AG10803 (cell line): Measurements from ENCODE around the gene PCOLCE2.

Source experiments
- DNase-seq: peaks from one replicate; pipeline ENCODE4 v3.0.0; 2010; ENCODE audit warnings: low read depth
- H3K4me3 ChIP-seq: 2 replicates; pipeline ENCODE4 v1.5.1; 2011; ENCODE audit warnings: mild to moderate bottlenecking, low read length, control low read depth
- CTCF ChIP-seq: conservative IDR thresholded peaks from 2 replicates; pipeline ENCODE4 v1.5.1; 2011; ENCODE audit warnings: mild to moderate bottlenecking, low read length, control low read depth, inconsistent platforms

Gene PCOLCE2

DNA sequence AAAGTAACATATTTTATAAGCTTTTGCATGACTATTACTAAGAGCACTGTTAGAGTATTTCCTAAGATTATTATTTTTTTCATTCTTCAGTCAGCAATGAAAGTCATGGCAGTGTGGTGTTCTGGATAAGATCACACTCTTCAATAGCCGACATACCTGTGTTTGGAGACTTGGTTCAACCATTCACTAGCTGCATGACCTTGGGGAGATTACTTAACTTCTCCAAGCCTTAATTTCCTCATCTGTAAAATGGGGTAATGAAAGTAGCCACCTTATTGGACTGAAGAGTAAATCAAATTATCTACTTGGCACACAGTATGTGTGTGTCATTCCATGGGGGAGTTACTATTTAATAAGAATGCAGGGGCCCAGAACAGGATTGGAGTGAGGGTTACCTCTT lies 24.5 kb upstream of the PCOLCE2 start:
- no peak for TF ChIP-seq CTCF
- no peak for DNase-seq
- H3K4me3 ChIP-seq: no peak overlapping the region

GRCh38 chr3:142912402-142913172 lies 23.7 kb upstream of the PCOLCE2 start:
- H3K4me3 ChIP-seq: no peak overlapping the region
- no peak for DNase-seq
- TF ChIP-seq CTCF: no peak

DNA sequence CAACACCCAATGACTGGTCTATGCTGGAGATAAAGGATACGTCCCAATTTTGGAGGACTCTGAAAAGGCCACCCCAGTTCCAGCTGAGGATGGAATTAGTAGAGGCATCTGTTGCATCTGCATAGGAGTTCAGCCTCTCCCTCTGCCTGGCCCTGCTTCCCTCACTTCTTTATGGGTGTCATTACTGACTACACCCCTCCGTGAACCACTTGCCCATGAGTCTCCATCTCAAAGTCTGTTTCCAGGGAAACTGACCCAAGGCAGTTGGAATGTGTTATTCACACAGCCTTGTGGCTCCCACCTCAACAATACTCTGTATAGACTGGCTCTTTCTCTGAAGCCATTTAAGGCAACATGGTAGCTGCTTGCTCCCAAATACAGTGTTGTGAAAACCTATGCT lies 21.4 kb upstream of the PCOLCE2 start:
- TF ChIP-seq CTCF: no peak
- DNase-seq: no peak
- H3K4me3 ChIP-seq: no peak overlapping the region

DNA sequence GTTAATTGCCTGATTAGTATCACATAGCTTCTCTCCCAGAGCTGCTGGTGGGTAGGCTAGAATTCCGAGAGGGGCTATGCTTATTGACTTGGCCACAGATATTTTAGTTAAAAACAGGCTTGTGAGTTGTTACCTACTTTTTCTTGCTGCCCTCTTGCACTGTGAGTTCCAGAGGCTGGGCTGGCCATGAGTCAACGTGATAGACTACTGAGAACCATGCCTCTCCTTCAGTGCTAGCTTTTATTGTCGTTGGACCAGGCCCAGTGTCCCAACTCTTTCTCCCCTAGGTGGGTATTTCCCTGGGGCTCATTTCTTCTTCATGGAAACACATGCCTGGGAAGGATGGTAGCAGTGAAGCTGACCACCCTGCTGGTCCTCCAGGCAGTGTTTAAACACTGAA lies 20.4 kb upstream of the PCOLCE2 start:
- H3K4me3 ChIP-seq: no peak overlapping the region
- TF ChIP-seq CTCF: no peak
- no peak for DNase-seq

GRCh38 chr3:142907996-142908395 lies 19.1 kb upstream of the PCOLCE2 start:
- TF ChIP-seq CTCF: no peak
- DNase-seq: no peak
- no peak overlapping the region for H3K4me3 ChIP-seq

DNA sequence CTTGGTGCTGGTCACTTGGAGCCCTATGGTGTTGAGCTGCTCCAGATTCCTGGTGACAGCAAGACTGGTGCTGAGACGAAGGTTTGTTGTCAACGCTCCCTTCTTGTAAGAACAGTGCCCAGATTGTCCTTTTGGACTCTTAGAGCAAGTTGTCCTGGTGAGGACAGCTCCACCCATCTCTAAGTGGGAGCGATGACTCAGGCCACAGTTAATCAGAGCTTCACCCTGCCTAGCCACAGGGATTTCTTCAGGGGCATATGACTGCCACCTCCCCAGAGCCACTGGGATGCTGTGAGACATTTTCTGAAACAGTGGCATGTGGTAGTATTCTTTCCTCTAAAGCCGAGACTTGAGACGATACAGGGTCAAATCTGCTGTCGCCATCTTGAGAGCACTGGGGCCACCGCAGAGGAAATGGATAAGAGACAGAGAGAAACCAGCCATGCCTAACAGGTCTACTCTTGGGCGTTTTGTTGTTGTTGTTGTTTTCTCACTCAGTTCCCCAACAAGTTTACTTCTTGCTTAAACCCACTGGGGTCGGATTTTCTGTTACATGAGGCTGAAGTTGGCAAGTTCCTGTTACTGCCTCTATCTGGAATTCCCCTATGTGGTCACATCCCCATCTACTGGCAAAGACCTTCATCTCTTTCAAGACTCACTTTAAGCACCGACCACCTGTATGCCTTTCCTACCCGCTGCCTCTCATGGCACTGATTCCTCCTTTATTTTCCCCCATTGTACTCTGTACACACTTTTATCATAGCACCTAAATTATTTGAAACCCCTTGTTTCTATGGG lies 16.0 kb upstream of the PCOLCE2 start:
- TF ChIP-seq CTCF: no peak; the same call in 1 of the 2 replicates
- DNase-seq: no peak
- no peak overlapping the region for H3K4me3 ChIP-seq

- no peak for TF ChIP-seq CTCF
- no peak for DNase-seq
- no peak overlapping the region for H3K4me3 ChIP-seq
Measured at GRCh38 chr3:142902356-142902755, 13.5 kb upstream of the PCOLCE2 start.
